HL-60/S4 treated with phorbol 12-myristate 13-acetate at 8.2 ng/mL for 4 days and 3 days (cell line): Measurements from ENCODE around the gene SAMD14.

Source experiments
- in situ Hi-C: fragments of 300-500 bp; cut with MboI; formaldehyde crosslinking; loops from 2 replicates; pipeline ENCODE4 v1.15.0; 2022; ENCODE audit warnings: low sequenced_read_pairs

SAMD14 gene

GRCh38 chr17:50099003-50099402, 31.0 kb downstream of the SAMD14 start:
- in situ Hi-C loops: no loop called here

- in situ Hi-C loops: no loop called here
Observed at GRCh38 chr17:50098583-50098982, 31.4 kb downstream of the SAMD14 start.

- in situ Hi-C loops: no loop called here
Observed at GRCh38 chr17:50097926-50098325, 32.0 kb downstream of the SAMD14 start.

- in situ Hi-C loops: no loop called here
Observed at GRCh38 chr17:50097455-50097854, 32.5 kb downstream of the SAMD14 start.

- in situ Hi-C loops: no loop called here
Observed at GRCh38 chr17:50096758-50097157, 33.2 kb downstream of the SAMD14 start.

- in situ Hi-C loops: no loop called here
Observed at GRCh38 chr17:50096092-50096491, 33.9 kb downstream of the SAMD14 start.

GRCh38 chr17:50095626-50096037, 34.3 kb downstream of the SAMD14 start:
- in situ Hi-C loops: no loop called here

- in situ Hi-C loops: no loop called here
Observed at GRCh38 chr17:50094753-50095619, 35.0 kb downstream of the SAMD14 start, which contains the start of gene PDK2. Gene PDK2, plus strand, starts transcription at chr17:50095351. Its CDS starts 85 bp downstream, at chr17:50095436.

- in situ Hi-C loops: no loop called here
Observed at GRCh38 chr17:50094243-50094752, 35.7 kb downstream of the SAMD14 start.

GRCh38 chr17:50093807-50094206, 36.2 kb downstream of the SAMD14 start:
- in situ Hi-C loops: no loop called here

- in situ Hi-C loops: no loop called here
Observed at GRCh38 chr17:50093246-50093645, 36.7 kb downstream of the SAMD14 start.

GRCh38 chr17:50091918-50092285, 38.1 kb downstream of the SAMD14 start:
- in situ Hi-C loops: no loop called here

GRCh38 chr17:50090971-50091917, 38.7 kb downstream of the SAMD14 start:
- in situ Hi-C loops: no loop called here

- in situ Hi-C loops: no loop called here
Observed at GRCh38 chr17:50090071-50090470, 39.9 kb downstream of the SAMD14 start.

- in situ Hi-C loops: loop anchor here (10.0 kb wide), 1 partner anchor 64 kb away; no protein-coding TSS in a partner anchor
Observed at GRCh38 chr17:50088952-50089825, 40.8 kb downstream of the SAMD14 start.

- in situ Hi-C loops: loop anchor here (10.0 kb wide), 1 partner anchor 63 kb away; no protein-coding TSS in a partner anchor
Observed at GRCh38 chr17:50087912-50088405, 42.0 kb downstream of the SAMD14 start.

GRCh38 chr17:50087246-50087911, 42.6 kb downstream of the SAMD14 start:
- in situ Hi-C loops: loop anchor here (10.0 kb wide), 1 partner anchor 63 kb away; no protein-coding TSS in a partner anchor

- in situ Hi-C loops: loop anchor here (10.0 kb wide), 1 partner anchor 57 kb away; no protein-coding TSS in a partner anchor
Observed at GRCh38 chr17:50081757-50082156, 48.2 kb downstream of the SAMD14 start.

- in situ Hi-C loops: loop anchor here (10.0 kb wide), 1 partner anchor 56 kb away; no protein-coding TSS in a partner anchor
Observed at GRCh38 chr17:50080827-50081226, 49.1 kb downstream of the SAMD14 start.
